Superior temporal gyrus (tissue), 1 donor: ENCODE measurements around the gene SEMA4D.

Experiments
- DNase-seq: peaks from one replicate; pipeline ENCODE4 v3.0.0-alpha.2; 2016; ENCODE audit errors: extremely low spot score

Gene SEMA4D

DNA sequence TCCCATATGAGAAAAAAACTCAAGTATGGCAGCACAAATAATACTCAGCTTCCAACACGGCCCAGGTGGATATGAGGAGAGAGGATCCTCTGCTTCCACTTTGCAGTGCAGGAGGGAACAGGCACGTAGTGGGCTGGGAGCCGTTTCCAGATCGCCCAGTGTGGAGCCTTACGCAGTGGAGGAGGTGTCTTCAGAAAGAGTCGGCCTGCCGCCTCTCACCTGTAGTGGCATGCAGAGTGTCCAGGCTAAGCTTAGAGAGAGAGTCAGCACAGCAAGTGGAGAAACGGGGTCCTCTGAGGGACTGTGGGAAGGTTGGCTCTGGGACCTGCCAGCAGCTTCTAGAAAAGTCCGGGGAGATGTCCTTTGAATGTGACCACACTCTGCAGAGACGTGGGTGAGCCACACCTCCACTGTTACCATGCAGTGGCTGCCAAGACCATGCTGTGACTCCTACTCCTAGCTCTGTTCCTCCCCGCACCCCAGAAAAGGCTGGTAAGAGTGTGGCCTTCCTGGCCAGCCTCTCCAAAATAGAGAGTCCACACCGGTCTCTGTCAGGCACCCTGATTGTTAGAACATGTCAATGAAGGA is 3.5 kb upstream of the SEMA4D start:
- DNase-seq: no peak

DNA sequence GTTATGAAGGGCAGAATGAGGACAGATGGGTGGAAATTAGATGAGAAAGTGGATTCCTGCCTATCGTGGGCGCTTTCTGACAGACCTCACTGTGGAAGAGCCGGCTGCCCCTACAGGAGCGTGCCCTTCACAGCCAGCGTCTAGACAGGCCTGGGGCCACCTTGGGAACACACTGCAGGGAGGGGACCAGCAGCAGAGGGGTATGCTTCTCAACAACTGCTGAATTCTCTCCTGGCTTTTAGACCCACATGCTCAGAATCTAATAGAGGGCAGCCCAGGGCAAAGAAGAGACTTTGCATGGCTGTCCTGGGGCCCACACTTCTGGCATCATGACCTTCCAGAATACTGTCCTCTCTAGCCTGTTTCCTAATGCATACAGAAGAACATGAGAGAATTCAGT is 2.1 kb upstream of the SEMA4D start:
- no peak for DNase-seq

DNA sequence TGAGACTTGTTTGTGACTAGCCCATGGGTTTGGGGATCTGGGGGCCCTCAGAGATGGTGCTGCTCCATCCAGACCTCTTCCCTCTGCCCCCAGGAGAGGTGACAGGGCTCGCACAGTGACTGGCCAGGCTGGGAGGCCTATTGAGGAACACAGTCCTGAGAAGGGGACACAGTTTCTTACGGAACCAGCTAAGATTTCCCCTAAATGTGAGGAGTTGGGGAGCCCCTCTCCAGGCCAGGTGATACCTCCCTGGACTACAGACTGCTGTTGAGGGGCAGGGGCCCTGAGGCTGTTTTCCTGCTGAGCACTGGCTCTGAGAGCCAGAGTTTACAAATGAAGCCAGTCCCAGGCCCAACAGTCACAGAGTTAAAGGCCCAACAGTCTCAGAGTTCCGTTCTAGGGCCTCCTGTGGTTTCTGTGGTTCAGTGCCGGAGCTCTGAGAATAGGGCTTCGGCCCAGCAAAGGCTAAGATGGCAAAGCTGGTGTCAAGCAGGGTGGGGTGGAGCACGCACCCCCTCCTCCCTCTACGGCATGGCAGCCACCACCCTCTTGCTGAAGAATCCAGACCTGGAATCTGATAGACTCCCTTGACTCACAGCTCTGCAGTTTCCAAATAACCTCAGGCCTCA is 1.1 kb upstream of the SEMA4D start:
- DNase-seq: no peak

DNA sequence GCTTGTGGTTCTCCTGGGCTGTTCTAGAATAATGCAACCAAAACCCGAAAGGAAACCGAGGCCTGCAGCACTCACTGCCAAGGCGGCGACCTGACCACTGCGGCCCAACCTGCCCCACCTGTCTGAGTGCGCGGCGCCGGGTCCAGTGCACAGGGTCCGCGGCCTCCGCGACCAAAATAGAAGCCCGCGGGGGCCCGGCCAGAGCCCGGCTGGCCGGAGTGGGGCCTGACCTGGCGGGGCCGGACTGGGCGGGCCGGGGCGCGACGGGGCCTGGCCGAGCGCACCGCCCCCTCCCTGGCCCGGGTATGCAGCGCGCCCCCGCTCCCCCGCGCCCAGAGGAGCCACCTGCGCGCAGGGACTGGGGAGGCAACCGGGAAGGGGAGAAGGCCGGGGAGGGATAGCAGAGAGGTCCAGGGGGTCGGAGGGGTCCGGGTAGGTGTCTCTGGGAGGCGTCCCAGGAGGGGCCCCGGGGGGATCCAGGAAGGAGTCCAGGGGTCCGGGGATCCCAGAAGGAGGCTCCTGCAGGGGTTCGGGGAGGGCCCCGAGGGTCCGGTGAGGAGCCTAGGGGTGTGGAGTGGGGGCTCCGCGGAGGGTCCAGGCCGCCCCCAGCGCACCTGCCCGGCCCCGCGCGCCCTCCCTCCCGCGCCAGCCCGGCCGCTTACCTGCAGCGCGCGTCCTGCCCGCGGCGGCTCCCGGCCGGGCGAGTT is 503 bp downstream of the SEMA4D start:
- DNase-seq: no peak

DNA sequence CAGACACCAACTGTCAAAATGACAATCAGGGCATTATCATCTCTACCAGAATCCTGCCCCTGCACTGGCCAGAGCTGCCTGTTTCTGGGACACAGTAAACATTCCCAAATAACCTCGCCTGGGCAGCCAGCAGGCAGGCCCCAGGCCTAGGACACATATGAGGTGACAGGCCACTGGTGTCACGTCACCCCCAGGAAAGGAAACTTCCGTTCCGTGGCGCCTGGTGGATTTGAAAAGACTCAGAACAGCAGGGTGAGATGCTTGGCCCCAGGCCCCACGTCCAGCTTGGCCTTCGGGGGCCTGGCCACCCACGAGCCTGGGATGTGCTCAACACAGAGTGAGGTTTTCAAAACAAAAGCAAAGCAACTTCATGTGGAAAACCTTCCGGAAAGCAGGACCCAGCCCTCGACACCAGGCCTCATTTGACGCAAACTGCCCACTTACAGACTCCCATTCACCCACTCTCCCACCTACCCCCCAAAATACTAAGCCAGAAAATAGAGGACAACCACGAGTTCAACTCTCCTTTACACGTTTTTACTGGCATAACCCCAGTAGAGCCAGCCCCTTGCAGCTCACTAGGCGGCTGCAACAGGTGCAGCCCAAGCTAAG is 1.2 kb downstream of the SEMA4D start:
- DNase-seq: peak; percentile 67

DNA sequence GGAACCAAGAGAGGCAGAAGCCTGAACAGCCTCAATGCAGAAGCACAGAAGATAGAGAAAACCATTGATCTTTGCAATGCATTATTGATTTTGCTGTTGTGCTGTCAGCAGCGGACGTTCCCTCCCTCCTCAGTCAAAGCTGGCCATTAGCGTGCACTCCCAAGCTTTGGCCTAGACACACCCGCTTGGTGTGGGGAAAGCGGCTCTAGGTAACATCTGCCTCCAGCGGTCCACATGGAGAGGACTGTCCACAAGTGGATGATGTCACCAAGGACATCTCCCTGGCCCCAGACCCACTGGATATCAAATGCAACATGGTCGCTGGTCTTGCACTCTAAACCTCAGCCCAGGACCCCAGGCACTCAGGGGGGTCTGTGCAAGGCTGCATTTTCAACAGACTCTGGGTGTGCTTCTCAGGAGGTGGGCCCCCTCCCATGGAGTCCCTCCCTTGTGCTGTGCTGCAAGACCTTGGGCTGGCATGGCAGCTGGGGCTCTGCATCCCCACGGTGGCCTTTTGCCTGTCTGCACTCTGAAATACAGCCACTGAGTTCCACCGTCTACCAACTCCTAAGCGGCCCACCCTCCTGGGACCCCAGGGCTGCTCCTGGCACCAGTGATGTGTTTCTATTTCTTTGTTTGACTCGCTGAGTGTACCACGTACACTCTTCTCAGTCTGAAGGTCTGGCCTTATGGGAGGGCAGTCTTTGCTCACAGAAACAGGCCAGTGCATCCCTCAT is 1.9 kb downstream of the SEMA4D start:
- peak; percentile 44 for DNase-seq

DNA sequence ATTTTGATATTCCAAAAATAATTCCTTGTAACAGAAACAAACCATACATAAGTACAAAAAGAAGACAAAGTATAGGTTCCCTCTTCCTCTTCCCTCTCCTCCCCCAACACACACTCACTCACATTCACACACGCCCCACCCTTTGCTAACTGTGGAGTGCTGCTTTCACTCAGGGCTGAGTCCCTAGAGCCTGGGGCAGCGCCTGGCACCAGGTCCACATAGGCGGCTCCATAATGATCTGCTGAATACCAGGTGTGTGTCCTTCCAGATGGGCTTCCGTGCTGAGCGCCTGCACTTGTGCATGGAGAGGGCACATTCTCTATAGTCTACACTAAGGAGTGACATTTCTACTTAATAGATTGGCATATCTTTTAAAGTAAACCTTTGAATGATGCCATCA is 3.7 kb downstream of the SEMA4D start:
- no peak for DNase-seq

DNA sequence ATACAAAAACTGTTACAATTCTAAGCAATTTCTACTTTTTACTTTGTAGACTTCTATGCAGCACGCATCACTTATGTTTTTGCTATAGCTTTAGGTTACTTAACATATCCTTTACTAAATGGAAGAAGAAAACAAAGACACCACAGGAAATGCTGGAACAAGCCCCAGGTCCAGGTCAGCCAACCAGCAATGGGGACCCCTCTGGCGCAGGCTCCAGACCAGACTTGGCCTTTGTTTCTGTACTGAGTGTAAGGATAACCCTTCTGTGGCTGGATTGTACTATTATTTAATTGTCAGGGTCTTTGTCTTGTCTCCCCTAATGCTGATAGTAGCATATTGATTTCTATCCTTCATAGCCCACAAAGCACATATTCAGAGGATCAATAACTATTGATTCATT is 4.2 kb downstream of the SEMA4D start:
- no peak for DNase-seq

DNA sequence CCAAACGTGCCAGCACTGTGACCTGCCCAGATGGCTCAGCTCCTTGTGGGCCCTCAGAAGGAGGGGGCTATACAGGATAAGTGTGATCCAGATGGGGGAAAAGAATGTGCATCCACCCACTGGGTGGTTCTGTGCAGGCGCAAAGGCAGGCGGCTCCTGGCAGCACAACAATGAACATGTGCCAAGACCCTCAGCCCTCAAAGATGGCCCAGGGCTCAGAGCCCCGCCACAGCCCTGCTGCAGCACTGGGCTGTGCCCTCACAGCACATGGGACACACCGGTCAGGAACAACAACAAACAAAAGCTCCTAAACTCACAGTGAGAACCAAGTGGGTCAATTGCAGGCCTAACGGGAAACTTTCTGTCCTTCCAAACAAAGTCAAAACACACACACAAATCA is 4.7 kb downstream of the SEMA4D start:
- DNase-seq: no peak

DNA sequence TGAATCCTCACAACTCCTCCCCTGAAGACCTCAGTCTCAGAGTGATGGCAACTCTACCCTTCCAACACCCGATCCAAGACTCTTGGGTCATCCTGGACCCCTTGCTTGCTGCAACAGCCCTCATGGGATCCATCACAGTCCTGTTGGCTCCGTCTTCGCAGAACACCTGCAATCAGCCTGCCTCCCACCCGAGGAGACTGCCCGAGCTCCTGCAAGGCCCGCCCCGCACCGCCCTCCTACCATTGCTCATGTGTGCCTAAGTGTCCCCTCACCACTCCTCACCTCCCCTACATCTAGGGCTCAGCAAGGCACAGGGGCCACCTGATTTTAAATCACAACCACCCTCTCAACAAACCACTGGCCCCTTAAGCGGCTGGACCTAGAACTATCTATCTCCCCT is 5.3 kb downstream of the SEMA4D start:
- DNase-seq: no peak

DNA sequence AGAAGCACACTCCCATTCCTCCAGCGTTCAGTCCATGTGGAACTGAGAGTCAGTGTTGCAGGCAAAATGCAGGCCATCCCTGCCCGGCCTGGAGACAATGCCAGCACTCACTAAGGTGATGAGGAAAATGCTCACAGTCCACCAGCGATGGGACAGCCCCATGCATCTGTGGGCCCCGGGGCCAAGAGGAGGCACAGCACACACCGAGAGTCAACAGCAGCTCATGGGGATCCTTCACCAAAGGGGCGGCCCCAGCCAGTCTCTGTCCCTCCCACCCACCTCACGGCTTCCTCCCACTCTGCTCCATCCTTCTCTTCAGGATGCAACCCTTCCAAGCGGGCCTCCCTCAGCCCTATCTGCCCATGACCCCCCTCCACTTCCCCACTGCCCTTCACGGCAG is 6.2 kb downstream of the SEMA4D start:
- no peak for DNase-seq

DNA sequence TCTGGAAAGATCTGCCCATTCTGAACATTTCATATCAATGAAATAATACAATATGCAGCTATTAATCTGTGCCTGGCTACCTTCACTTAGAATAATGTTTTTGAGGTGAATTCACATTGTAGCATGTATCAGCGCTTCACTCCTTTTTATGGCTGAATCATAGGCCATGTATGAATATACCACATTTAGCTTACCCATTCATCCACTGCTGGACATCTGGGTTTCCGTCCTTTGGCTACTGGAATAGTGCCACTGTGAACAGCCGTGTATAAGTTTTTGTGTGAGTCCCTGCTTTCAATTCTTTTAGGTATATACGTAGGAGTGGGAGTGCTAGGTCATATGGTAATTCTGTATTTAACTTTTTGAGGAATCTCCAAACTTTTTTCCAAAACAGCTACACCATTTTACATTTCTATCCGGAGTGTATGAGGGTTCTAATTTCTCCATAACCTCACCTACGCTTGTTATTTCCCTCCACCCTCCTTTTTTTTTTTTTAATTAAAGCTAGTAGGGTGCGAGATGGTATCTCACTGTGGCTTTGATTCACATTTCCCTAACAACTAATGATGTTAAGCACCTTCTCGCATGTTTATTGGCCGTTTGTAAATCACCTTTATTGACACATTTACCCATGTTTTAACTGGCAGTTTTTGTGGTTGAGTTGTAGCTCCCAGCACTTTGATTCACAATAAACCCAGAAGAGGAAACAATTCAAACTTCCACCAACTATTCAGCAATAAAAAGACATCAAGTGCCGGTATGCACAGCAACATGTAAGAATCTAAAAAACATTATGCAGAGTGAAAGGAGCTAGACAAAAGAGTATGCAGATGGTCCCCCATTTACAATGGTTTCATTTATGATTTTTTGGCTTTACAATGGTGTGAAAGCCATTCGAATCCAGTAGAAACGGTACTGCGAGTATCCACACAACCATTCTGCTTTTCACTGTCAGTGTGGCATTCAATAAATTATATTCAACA is 8.1 kb downstream of the SEMA4D start:
- peak; percentile 74 for DNase-seq

DNA sequence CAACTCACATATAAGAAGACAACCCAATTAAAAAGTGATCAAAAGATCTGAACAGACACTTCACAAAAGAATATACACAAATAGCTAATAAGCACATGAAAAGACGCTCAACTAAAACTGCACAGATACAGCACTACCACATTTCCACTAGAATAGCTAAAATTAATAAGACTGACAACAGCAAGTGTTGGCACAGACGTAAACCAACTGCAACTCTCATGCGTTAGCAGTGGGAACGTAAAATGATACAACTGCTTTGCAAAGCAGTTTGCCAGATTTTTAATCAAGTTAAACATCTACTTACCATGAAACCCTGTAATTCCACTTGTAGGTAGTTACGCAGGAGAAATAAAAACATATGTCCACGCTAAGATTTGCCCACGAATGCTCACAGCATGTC is 9.0 kb downstream of the SEMA4D start:
- no peak for DNase-seq

DNA sequence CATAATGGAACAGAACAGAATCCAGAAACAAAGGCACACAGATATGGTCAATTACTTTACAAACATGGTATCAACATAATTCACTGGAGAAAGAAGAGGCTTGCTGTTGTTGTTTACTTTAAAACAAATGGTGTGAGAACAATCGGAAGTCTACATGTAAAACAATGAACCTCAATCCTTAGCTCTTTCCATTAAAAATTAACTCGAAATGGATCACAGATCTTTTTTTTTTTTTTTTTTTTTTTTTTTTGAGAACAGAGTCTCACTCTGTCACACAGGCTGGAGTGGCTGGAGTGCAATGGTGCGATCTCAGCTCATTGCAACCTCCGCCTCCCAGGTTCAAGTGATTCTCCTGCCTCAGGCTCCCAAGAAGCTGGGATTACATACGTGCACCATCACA is 9.8 kb downstream of the SEMA4D start:
- no peak for DNase-seq

DNA sequence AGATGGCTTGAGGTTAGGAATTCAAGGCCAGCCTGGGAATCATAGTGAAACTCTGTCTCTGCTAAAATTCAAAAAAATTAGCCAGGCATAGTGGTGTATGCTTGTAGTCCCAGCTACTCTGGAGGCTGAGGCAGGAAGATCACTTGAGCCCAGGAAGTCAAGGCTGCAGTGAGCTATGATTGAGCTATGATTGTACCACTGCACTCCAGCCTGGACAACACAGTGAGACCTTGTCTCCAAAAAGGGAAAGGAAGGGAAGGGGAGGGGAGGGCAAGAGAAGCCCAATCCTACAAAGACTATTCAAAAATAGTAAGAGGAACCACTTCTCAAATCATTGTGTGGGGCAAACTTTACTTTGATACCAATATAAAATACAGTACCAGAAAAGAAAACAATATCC is 11.2 kb downstream of the SEMA4D start:
- no peak for DNase-seq

DNA sequence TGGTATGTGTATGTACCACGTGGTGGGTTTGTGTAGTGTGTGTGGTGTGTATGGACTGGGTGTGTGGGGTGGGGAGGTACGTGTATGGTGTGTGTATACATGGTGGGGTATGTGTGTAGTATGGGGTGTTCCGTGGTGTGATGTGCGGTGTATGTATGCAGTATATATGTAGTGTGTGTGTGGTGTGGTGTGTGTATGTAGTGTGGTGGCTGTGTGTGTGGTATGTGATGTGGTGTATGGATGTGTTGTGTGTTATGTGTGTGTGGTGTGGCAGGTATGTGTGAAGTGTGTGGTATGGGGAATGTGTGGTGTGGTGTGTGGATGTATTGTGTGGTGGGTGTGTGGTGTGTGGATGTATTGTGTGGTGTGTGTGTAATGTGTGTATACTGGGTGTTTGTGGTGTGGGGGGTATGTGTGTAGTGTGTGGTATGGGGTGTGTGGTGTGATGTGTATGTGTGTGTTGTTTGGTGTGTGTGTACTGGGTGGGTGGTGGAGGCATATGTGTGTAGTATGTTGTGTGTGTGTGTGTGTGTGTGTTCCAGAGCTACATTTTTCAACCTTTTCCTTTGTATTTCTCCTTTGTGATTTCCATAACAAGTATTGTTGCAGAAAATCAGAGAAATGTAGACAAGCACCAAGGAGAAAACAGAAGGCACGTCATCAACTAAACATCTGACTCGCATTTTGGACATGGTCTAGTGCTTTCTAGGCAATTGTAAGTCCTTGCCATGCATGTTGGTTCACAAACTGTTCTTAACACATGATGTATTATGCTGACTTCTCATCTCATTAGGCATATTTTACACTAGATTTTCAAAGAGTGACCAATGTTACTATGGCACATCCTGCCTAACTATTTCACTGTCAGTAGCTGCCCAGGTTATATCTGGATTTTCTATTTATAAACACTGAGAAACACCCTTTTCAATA is 13.2 kb downstream of the SEMA4D start:
- DNase-seq: no peak

DNA sequence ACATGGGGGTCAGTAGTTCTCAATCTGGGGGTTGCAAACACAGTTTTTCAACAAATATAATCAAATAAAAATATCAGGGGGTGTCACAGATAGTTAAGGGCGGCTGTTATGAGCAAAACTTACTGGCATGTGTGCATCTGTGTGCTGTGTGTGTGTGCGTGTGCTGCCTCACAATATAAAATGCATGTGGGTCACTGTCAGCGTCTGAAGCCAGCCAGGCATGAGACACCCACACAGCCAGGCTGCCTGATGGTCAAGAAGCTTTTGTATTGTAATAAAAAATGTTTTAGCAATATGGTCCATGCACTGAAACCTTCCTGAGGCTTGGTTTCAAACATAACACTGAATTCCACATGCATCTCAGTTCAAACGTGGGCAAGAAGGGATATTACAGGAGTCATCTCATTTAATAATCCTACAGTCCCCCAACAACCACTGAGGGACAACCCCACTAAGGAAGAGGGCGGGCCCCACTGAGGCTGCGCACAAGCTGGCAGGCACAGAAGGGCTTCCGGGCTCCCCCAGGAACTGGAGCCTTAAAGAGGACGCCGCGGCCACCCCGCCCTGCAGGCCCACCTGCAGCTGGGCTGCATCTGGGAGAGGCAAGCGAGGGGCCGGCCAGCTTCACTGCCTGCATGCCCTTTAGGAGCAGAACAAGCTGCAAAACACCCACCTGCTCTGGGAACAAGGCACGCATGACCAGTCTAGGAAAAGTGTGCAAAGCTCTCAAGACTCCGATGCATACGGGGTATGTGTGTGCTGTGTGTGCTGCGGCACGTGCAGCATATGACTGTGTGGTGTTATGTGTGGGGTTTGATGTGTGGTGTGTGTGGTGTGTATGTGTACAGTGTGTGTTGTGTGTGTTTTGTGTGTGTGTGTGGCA is 14.1 kb downstream of the SEMA4D start:
- DNase-seq: no peak

DNA sequence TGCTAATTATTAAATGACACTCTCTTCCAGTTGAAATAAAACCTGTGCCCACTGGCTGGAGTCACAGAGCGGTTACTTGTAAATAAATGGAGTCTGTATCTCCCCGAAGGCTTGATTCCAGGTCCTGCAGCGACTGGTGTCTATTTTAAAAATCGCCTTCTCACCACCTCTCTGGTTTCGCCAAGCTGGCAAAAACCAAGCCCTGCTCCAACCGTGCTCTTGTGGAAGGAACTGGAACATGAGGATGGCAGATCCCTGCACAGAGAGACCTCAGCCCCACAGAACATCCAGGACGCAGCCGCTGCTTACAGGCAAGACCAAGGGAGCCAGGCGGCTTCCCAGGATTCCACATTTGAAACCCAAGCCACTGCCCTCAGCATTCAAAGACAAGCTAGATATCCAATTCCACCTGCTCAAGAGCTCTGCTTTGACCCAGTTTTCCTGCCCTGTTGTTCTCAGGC is 15.0 kb downstream of the SEMA4D start:
- DNase-seq: no peak
